AG04450 (cell line): ENCODE results near the gene COL4A4. TPM values are rescaled to one million over a fixed set of nuclear protein-coding genes. Genes with fewer than 3 reads are reported as not detected.

Experiments used
- CTCF ChIA-PET: fragments of 300-600, 350-600 bp; formaldehyde crosslinking; extraction: SDS; loops from one replicate; lab custom pipeline; 2022; ENCODE audit warnings: antibody characterized with exemption, inconsistent platforms; lab: Charles Lee
- POLR2A ChIA-PET: fragments of 350-600 bp; formaldehyde crosslinking; extraction: SDS; loops from one replicate; lab custom pipeline; 2021; ENCODE audit warnings: antibody characterized with exemption, inconsistent platforms; lab: Yijun Ruan, JAX
- DNase-seq: peaks from one replicate; pipeline ENCODE4 v3.0.0-alpha.2; 2011; ENCODE audit warnings: low read depth, low spot score
- H3K27ac ChIP-seq: one replicate; pipeline ENCODE4 v1.5.1; 2012; ENCODE audit warnings: low read depth, low read length, control low read depth
- H3K27me3 ChIP-seq: one replicate; pipeline ENCODE4 v1.6.0; 2012; ENCODE audit warnings: low read length; ENCODE audit not compliant: control insufficient read depth, insufficient read depth
- H3K4me3 ChIP-seq: 2 replicates; pipeline ENCODE4 v1.5.1; 2011; ENCODE audit warnings: mild to moderate bottlenecking, low read depth, low read length, control low read depth
- H3K9me3 ChIP-seq: 2 replicates; pipeline ENCODE4 v1.5.1; 2012; ENCODE audit warnings: low read length; ENCODE audit not compliant: control insufficient read depth, insufficient read depth
- polyA plus RNA-seq: library from polyadenylated mRNA; depleted of rRNA; stranded (reverse); fragments of >200 nt; gene quantifications from 2 replicates; pipeline ENCODE4 v1.2.3, GENCODE V29; 2011
- TF ChIP-seq, protein P1 (sequence below): IDR thresholded peaks from 2 replicates; pipeline ENCODE4 v1.5.1; 2011; ENCODE audit warnings: low read depth, low read length, control low read depth, inconsistent platforms

The COL4A4 gene
- polyA plus RNA-seq, 1 experiment = 0.06 TPM

DNA sequence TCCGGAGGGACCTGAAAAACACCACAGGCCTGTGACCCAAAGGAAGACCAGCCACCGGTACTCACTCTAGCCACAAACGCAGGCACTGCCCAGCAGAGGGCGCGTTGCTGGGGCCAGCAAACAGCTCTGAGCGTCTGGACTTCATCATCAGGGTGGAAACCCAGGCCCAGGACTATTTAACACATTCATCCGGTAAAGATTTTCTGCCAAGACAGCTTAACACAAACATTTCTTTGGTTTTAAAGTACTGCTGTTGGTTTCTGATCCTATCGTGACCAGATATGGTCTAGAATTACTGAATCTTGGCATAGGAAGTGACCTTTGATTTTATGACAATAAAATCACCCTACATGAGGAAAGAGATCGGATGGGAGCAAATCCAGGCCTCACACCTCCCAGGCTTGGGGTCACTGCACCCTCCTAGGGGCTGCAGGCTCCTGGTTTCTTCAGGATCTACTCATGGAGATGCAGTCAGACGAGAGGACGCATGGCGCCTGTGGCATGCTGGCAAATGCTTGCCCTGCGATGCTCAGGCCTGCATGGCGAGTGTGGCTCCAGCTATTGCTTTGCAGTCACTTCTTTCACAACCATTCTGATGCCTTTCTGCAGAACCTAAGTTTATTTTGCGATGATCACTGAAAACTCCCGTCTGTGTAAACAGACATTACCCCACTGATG, 130.4 kb downstream of the COL4A4 start:
- TF ChIP-seq, protein P1, sequence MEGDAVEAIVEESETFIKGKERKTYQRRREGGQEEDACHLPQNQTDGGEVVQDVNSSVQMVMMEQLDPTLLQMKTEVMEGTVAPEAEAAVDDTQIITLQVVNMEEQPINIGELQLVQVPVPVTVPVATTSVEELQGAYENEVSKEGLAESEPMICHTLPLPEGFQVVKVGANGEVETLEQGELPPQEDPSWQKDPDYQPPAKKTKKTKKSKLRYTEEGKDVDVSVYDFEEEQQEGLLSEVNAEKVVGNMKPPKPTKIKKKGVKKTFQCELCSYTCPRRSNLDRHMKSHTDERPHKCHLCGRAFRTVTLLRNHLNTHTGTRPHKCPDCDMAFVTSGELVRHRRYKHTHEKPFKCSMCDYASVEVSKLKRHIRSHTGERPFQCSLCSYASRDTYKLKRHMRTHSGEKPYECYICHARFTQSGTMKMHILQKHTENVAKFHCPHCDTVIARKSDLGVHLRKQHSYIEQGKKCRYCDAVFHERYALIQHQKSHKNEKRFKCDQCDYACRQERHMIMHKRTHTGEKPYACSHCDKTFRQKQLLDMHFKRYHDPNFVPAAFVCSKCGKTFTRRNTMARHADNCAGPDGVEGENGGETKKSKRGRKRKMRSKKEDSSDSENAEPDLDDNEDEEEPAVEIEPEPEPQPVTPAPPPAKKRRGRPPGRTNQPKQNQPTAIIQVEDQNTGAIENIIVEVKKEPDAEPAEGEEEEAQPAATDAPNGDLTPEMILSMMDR = peak; percentile 73
- Histone ChIP-seq H3K4me3 (no peak overlapping the region), H3K27me3 (no peaks in the 10 kb centered on the region), H3K9me3 (no peaks in the 10 kb centered on the region), H3K27ac (no peak overlapping the region)
- ChIA-PET POLR2A (interaction anchor here (0.6 kb wide), 1 partner anchor 1374 kb away, joined by 3 read pairs; no protein-coding TSS in a partner anchor), CTCF (interaction anchor here (0.6 to 2.4 kb wide), 24 partner anchors 11 to 1364 kb away, joined by 3 to 31 read pairs (median 4); no protein-coding TSS in a partner anchor)
- peak; percentile 6 for DNase-seq

DNA sequence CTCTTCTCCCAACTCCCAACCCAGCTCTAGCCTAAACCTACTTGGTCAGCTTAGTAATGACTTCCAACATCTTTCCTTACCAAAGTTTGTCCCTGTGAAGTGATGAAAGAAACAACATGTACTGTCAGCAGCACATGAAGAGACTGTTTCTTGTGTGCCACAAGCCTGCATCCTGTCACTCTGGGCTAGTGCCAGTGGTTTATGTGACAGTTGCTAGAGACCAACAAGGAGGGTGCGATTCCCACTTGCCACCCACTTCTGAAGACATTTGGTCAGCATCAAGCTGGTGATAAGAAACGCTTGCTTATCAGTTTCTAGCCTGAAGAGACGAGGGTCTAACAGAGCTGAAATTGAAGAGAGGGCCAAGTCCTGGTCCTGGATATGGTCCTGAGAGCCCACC, 132.6 kb downstream of the COL4A4 start:
- ChIA-PET POLR2A (no interaction called here), CTCF (interaction anchor here (0.8 kb wide), 1 partner anchor 75 kb away, joined by 3 read pairs; no protein-coding TSS in a partner anchor)
- TF ChIP-seq, protein P1 = no peak
- Histone ChIP-seq H3K27me3 (no peaks in the 10 kb centered on the region), H3K9me3 (no peaks in the 10 kb centered on the region), H3K27ac (no peak overlapping the region), H3K4me3 (no peak overlapping the region)
- no peak for DNase-seq

DNA sequence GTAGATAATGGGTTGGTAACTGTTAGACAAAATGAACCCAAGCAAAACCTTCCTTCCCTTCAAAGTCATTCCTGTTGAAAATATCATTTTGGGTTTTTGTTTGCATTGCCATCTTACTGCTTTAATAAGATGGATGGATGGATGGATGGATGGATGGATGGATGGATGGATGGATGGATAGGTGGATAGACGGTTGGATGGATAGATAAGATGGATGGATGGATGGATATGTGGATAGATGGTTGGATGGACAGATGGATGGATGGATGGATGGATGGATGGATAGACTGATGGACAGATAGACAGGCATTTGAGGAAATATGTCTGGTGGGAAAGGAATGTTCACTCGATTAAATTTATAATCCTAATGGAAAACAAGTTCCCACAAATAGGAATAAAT, 133.2 kb downstream of the COL4A4 start:
- Histone ChIP-seq H3K4me3 (no peak overlapping the region), H3K27ac (no peak overlapping the region), H3K9me3 (no peaks in the 10 kb centered on the region), H3K27me3 (no peaks in the 10 kb centered on the region)
- ChIA-PET POLR2A (no interaction called here), CTCF (no interaction called here)
- no peak for DNase-seq
- TF ChIP-seq, protein P1 = no peak

DNA sequence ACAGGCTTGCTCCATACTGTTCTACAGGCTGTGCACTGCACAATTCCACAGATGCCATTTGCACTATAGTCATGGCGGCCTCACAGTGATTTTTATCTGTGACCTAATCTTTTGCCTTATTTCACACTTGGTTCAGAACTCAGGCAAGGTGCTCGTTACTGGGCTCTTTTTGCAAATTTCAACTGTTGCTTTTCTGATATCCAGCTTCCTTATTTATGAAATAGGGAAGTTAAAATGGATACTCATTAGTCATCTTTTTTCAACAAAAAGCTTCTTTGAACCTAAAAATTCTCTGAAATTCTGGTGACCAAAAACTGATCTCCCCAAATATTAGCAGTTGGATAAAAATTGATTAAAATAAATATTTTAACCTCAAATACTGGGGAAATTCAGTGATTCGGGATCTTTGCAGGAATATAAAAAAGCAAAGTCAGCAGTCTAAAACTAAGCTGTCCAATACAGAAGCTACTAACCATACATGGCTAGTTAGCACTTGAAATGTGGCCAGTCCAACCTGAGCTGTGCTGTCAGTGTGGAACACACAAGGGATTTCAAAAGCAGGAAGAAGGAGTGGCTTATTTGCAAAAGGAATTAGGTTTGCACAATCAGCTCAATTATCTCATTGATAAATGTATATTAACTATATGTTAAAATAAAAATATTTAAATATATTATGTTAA, 134.4 kb downstream of the COL4A4 start:
- ChIA-PET POLR2A (no interaction called here), CTCF (no interaction called here)
- no peaks in the 10 kb centered on the region for H3K27me3 ChIP-seq
- no peaks in the 10 kb centered on the region for H3K9me3 ChIP-seq
- TF ChIP-seq, protein P1 = no peak
- no peak overlapping the region for H3K4me3 ChIP-seq
- H3K27ac ChIP-seq = no peak overlapping the region
- no peak for DNase-seq

DNA sequence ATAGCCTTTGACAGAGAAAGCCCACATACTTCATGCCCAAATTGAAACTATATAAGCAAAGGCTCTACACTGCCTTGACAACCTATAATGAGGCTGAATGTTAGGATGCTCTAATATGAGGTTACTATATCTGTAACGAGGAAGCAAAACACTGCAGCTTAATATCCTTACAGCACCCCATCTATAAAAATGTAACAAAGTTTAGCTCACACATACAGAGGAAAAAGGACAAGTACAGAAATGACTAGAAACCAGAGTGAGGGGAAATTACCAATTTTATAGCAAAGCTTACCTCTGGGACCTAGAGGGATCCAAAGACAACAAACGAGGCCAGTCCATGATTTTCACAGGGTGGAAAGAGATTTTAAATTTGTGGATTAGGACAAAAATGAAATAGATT, 138.5 kb downstream of the COL4A4 start:
- no peaks in the 10 kb centered on the region for H3K9me3 ChIP-seq
- POLR2A ChIA-PET = no interaction called here
- H3K4me3 ChIP-seq = no peak overlapping the region
- no peaks in the 10 kb centered on the region for H3K27me3 ChIP-seq
- no peak for DNase-seq
- CTCF ChIA-PET = no interaction called here
- TF ChIP-seq, protein P1 = no peak
- no peak overlapping the region for H3K27ac ChIP-seq
